ENCODE data around the gene ZNF783. TPM values are rescaled to one million over a fixed set of nuclear protein-coding genes. Genes with fewer than 3 reads are reported as not detected.
A peak's percentile ranks its signal among the peaks of the same experiment; 100 is the strongest.

The ZNF783 gene
- total RNA-seq, 5 donors from 2014 or later (not counting 1 experiment from before 2014, with no cell fraction given): 31.1 to 49.4 (median 46.6) TPM

- peak within 1 kb of the TSS; percentile 71 to 80 for H3K4me3 ChIP-seq (ENCODE audit: control insufficient read depth in 1 of 2, extremely low read depth in 1 of 2, low read length in 1 of 2)
- H3K4me1 ChIP-seq (ENCODE audit: control insufficient read depth in 1 of 2, extremely low read depth in 1 of 2, insufficient read depth in 2 of 2, low read length in 2 of 2): peaks cover 8 to 18% of the 10 kb centered on the region in 2 experiments
- Mint-ChIP-seq H3K4me1 (peaks cover 31 to 36% (median 36%) of the 10 kb centered on the region in 3 donors), H3K36me3 (peaks cover 8% of the 10 kb centered on the region), H3K9me3 (peaks cover 0 to 5% (median 3%) of the 10 kb centered on the region in 3 donors), H3K27ac (peak within 1 kb of the TSS; percentile 78 to 88), H3K27me3 (peaks cover 5 to 12% of the 10 kb centered on the region in 2 donors), H3K4me3 (peak within 1 kb of the TSS; percentile 86 to 90 (median 89))
- H3K27ac ChIP-seq (ENCODE audit: low read length): no peak within 1 kb of the TSS
- H3K36me3 ChIP-seq (ENCODE audit: control insufficient read depth in 2 of 2, extremely low read depth in 1 of 2, insufficient read depth in 1 of 2, low read length in 1 of 2): no peaks in the 10 kb centered on the region
- H3K27me3 ChIP-seq (replicated peaks in 1 of 2; ENCODE audit: control insufficient read depth in 2 of 2, extremely low read depth in 1 of 2, insufficient read depth in 2 of 2, low read length in 1 of 2): peaks cover 0 to 11% of the 10 kb centered on the region in 2 experiments
- POLR2A ChIA-PET: interaction anchor here in 1 of 2 donors (1.0 kb wide), 1 partner anchor 22 kb away, joined by 3 read pairs; the partner anchor contains the start of gene ZNF783
- no peaks in the 10 kb centered on the region for H3K9me3 ChIP-seq
- CTCF ChIA-PET: interaction anchor here (0.6 to 1.2 kb wide), 2 partner anchors 21 to 22 kb away, joined by 4 to 9 read pairs; partner anchors contain the start of gene ZNF783 (in 1 of the 2)
- peak; percentile 100 for ATAC-seq (replicated peaks in 1 of 4)
- peak; percentile 73 to 91 (median 84) for DNase-seq
- under 1% methylated on average over 57 of the region's 64 CpGs for WGBS (ENCODE audit: insufficient coverage)
Observed at GRCh38 chr7:149239345-149240143, 22.5 kb upstream of the ZNF783 start, which contains the start of gene ZNF212. ZNF212 (plus strand) TSS chr7:149239651; CDS start chr7:149239779, 128 bp downstream.

- Histone ChIP-seq H3K4me1 (ENCODE audit: control insufficient read depth in 1 of 2, extremely low read depth in 1 of 2, insufficient read depth in 2 of 2, low read length in 2 of 2) (peaks cover 8 to 18% of the 10 kb centered on the region in 2 experiments), H3K36me3 (ENCODE audit: control insufficient read depth in 2 of 2, extremely low read depth in 1 of 2, insufficient read depth in 1 of 2, low read length in 1 of 2) (no peaks in the 10 kb centered on the region), H3K27ac (ENCODE audit: low read length) (no peak overlapping the region), H3K4me3 (ENCODE audit: control insufficient read depth in 1 of 2, extremely low read depth in 1 of 2, low read length in 1 of 2) (peak overlapping the region; percentile 17 to 71), H3K27me3 (replicated peaks in 1 of 2; ENCODE audit: control insufficient read depth in 2 of 2, extremely low read depth in 1 of 2, insufficient read depth in 2 of 2, low read length in 1 of 2) (peaks cover 0 to 11% of the 10 kb centered on the region in 2 experiments), H3K9me3 (no peaks in the 10 kb centered on the region)
- CTCF ChIA-PET: interaction anchor here (0.7 to 1.2 kb wide), 4 partner anchors 21 to 175 kb away, joined by 3 to 9 read pairs (median 3); partner anchors contain the start of genes ZNF282 (in 1 of the 2) and ZNF783 (in 1 of the 2)
- peak overlapping the region; percentile 86 to 90 (median 89) for H3K4me3 Mint-ChIP-seq
- peaks cover 38 to 44% (median 44%) of the 10 kb centered on the region in 3 donors for H3K4me1 Mint-ChIP-seq
- peaks cover 8% of the 10 kb centered on the region for H3K36me3 Mint-ChIP-seq
- 93% methylated on average over 2 of the region's 5 CpGs for WGBS (ENCODE audit: insufficient coverage)
- peak overlapping the region in 1 of 2 donors; percentile 56 for H3K27ac Mint-ChIP-seq
- H3K9me3 Mint-ChIP-seq: peaks cover 0 to 5% (median 3%) of the 10 kb centered on the region in 3 donors
- peaks cover 5 to 12% of the 10 kb centered on the region in 2 donors for H3K27me3 Mint-ChIP-seq
- DNase-seq (no peak), ATAC-seq (replicated peaks in 1 of 4) (no peak)
- POLR2A ChIA-PET: interaction anchor here (0.6 to 1.0 kb wide), 3 partner anchors 9 to 83 kb away, joined by 3 to 8 read pairs (median 4); partner anchors contain the start of gene ZNF783 (in 1 of the 2)
Observed at GRCh38 chr7:149240637-149241036, 21.4 kb upstream of the ZNF783 start.

- Mint-ChIP-seq H3K4me3 (peak overlapping the region; percentile 36 to 90 (median 89)), H3K27me3 (peaks cover under 1 to 8% of the 10 kb centered on the region in 2 donors), H3K27ac (peak overlapping the region in 1 of 2 donors; percentile 22), H3K36me3 (peaks cover 8% of the 10 kb centered on the region), H3K4me1 (peaks cover 46 to 49% (median 49%) of the 10 kb centered on the region in 3 donors), H3K9me3 (peaks cover 0 to 5% (median 3%) of the 10 kb centered on the region in 3 donors)
- Histone ChIP-seq H3K4me1 (ENCODE audit: control insufficient read depth in 1 of 2, extremely low read depth in 1 of 2, insufficient read depth in 2 of 2, low read length in 2 of 2) (peaks cover 8 to 18% of the 10 kb centered on the region in 2 experiments), H3K27me3 (replicated peaks in 1 of 2; ENCODE audit: control insufficient read depth in 2 of 2, extremely low read depth in 1 of 2, insufficient read depth in 2 of 2, low read length in 1 of 2) (peaks cover 0 to 8% of the 10 kb centered on the region in 2 experiments), H3K9me3 (no peaks in the 10 kb centered on the region), H3K27ac (ENCODE audit: low read length) (no peak overlapping the region), H3K36me3 (ENCODE audit: control insufficient read depth in 2 of 2, extremely low read depth in 1 of 2, insufficient read depth in 1 of 2, low read length in 1 of 2) (no peaks in the 10 kb centered on the region), H3K4me3 (ENCODE audit: control insufficient read depth in 1 of 2, extremely low read depth in 1 of 2, low read length in 1 of 2) (no peak overlapping the region)
- POLR2A ChIA-PET: no interaction called here
- DNase-seq (no peak), ATAC-seq (replicated peaks in 1 of 4) (no peak)
- 84% methylated on average over 2 of the region's 5 CpGs for WGBS (ENCODE audit: insufficient coverage)
- CTCF ChIA-PET: interaction anchor here (0.6 to 1.4 kb wide), 5 partner anchors 20 to 536 kb away, joined by 3 to 7 read pairs (median 5); partner anchors contain the start of gene ZNF783 (in 1 of the 2)
Observed at GRCh38 chr7:149241696-149242095, 20.3 kb upstream of the ZNF783 start.

- ChIA-PET CTCF (no interaction called here), POLR2A (interaction anchor here in 1 of 2 donors (0.7 kb wide), 1 partner anchor 95 kb away, joined by 6 read pairs; no protein-coding TSS in a partner anchor)
- Histone ChIP-seq H3K27me3 (replicated peaks in 1 of 2; ENCODE audit: control insufficient read depth in 2 of 2, extremely low read depth in 1 of 2, insufficient read depth in 2 of 2, low read length in 1 of 2) (no peaks in the 10 kb centered on the region), H3K27ac (ENCODE audit: low read length) (no peak overlapping the region), H3K4me3 (ENCODE audit: control insufficient read depth in 1 of 2, extremely low read depth in 1 of 2, low read length in 1 of 2) (no peak overlapping the region), H3K9me3 (no peaks in the 10 kb centered on the region), H3K36me3 (ENCODE audit: control insufficient read depth in 2 of 2, extremely low read depth in 1 of 2, insufficient read depth in 1 of 2, low read length in 1 of 2) (peaks cover 0 to 4% of the 10 kb centered on the region in 2 donors), H3K4me1 (ENCODE audit: control insufficient read depth in 1 of 2, extremely low read depth in 1 of 2, insufficient read depth in 2 of 2, low read length in 2 of 2) (peaks cover 8% of the 10 kb centered on the region in 2 experiments)
- Mint-ChIP-seq H3K4me3 (no peak overlapping the region), H3K27me3 (no peaks in the 10 kb centered on the region), H3K4me1 (peaks cover 45 to 54% (median 49%) of the 10 kb centered on the region in 3 donors), H3K27ac (no peak overlapping the region), H3K9me3 (peaks cover 0 to 5% (median 3%) of the 10 kb centered on the region in 3 donors), H3K36me3 (peaks cover 10% of the 10 kb centered on the region)
- DNase-seq (no peak), ATAC-seq (replicated peaks in 1 of 4) (no peak)
- 17% methylated on average over 2 of the region's 5 CpGs for WGBS (ENCODE audit: insufficient coverage)
Observed at GRCh38 chr7:149245244-149245643, 16.8 kb upstream of the ZNF783 start.

GRCh38 chr7:149245744-149246143 lies 16.3 kb upstream of the ZNF783 start:
- Mint-ChIP-seq H3K4me1 (peaks cover 40 to 49% (median 45%) of the 10 kb centered on the region in 3 donors), H3K27ac (peak overlapping the region in 1 of 2 donors; percentile 29), H3K4me3 (no peak overlapping the region), H3K27me3 (no peaks in the 10 kb centered on the region), H3K36me3 (peaks cover 12% of the 10 kb centered on the region), H3K9me3 (peaks cover 0 to 5% (median 3%) of the 10 kb centered on the region in 3 donors)
- ChIA-PET POLR2A (no interaction called here), CTCF (no interaction called here)
- no peak for ATAC-seq (replicated peaks in 1 of 4)
- no peak for DNase-seq
- no peaks in the 10 kb centered on the region for H3K9me3 ChIP-seq
- peaks cover 0 to 9% of the 10 kb centered on the region in 2 donors for H3K36me3 ChIP-seq (ENCODE audit: control insufficient read depth in 2 of 2, extremely low read depth in 1 of 2, insufficient read depth in 1 of 2, low read length in 1 of 2)
- no peaks in the 10 kb centered on the region for H3K27me3 ChIP-seq (replicated peaks in 1 of 2; ENCODE audit: control insufficient read depth in 2 of 2, extremely low read depth in 1 of 2, insufficient read depth in 2 of 2, low read length in 1 of 2)
- no peak overlapping the region for H3K27ac ChIP-seq (ENCODE audit: low read length)
- no peak overlapping the region for H3K4me3 ChIP-seq (ENCODE audit: control insufficient read depth in 1 of 2, extremely low read depth in 1 of 2, low read length in 1 of 2)
- WGBS (ENCODE audit: insufficient coverage): no CpG with 5 or more reads among the region's 5 CpGs
- H3K4me1 ChIP-seq (ENCODE audit: control insufficient read depth in 1 of 2, extremely low read depth in 1 of 2, insufficient read depth in 2 of 2, low read length in 2 of 2): peaks cover 3% of the 10 kb centered on the region in 2 experiments

- CTCF ChIA-PET: interaction anchor here in 1 of 2 donors (0.8 kb wide), 1 partner anchor 74 kb away, joined by 3 read pairs; no protein-coding TSS in a partner anchor
Observed at GRCh38 chr7:149248777-149249176, 13.2 kb upstream of the ZNF783 start.

More at GRCh38 chr7:149248777-149249176, 13.2 kb upstream of the ZNF783 start:
- Mint-ChIP-seq H3K4me1 (peaks cover 23 to 31% (median 28%) of the 10 kb centered on the region in 3 donors), H3K9me3 (no peaks in the 10 kb centered on the region), H3K27ac (peak overlapping the region in 1 of 2 donors; percentile 68), H3K4me3 (no peak overlapping the region), H3K36me3 (peaks cover 22% of the 10 kb centered on the region), H3K27me3 (no peaks in the 10 kb centered on the region)
- 25% methylated on average over 2 of the region's 3 CpGs for WGBS (ENCODE audit: insufficient coverage)
- Histone ChIP-seq H3K4me1 (ENCODE audit: control insufficient read depth in 1 of 2, extremely low read depth in 1 of 2, insufficient read depth in 2 of 2, low read length in 2 of 2) (no peaks in the 10 kb centered on the region), H3K27me3 (replicated peaks in 1 of 2; ENCODE audit: control insufficient read depth in 2 of 2, extremely low read depth in 1 of 2, insufficient read depth in 2 of 2, low read length in 1 of 2) (no peaks in the 10 kb centered on the region), H3K27ac (ENCODE audit: low read length) (no peak overlapping the region), H3K9me3 (no peaks in the 10 kb centered on the region), H3K36me3 (ENCODE audit: control insufficient read depth in 2 of 2, extremely low read depth in 1 of 2, insufficient read depth in 1 of 2, low read length in 1 of 2) (peaks cover 7 to 35% of the 10 kb centered on the region in 2 donors), H3K4me3 (ENCODE audit: control insufficient read depth in 1 of 2, extremely low read depth in 1 of 2, low read length in 1 of 2) (no peak overlapping the region)
- no peak for DNase-seq
- POLR2A ChIA-PET: interaction anchor here in 1 of 2 donors (0.5 kb wide), 1 partner anchor 8 kb away, joined by 8 read pairs; no protein-coding TSS in a partner anchor
- ATAC-seq (replicated peaks in 1 of 4): no peak

All from T-cell (primary cell).